Loucy (cell line): ENCODE data around the gene HBP1.
"Not testable (repeated sequence)": the region's sequence is repeated elsewhere in the genome, so short reads cannot be mapped to it uniquely, and the experiment has no call there.

ENCODE experiments used
- H2AFZ ChIP-seq: fragments of 200-600 bp; sonication (generic); 2 replicates; pipeline ENCODE4 v1.6.0; 2016; ENCODE audit warnings: antibody characterized with exemption, mild to moderate bottlenecking, low read length, moderate library complexity
- H3F3A ChIP-seq: fragments of 200-600 bp; 2 replicates; pipeline ENCODE4 v1.6.0; 2016; ENCODE audit warnings: antibody characterized with exemption, low read depth, mild to moderate bottlenecking
- H3K27me3 ChIP-seq: fragments of 200-600 bp; sonication (generic); 2 replicates; pipeline ENCODE4 v1.6.1; 2014; ENCODE audit warnings: low read length, mild to moderate bottlenecking; ENCODE audit not compliant: insufficient read depth, poor library complexity, severe bottlenecking
- H3K36me3 ChIP-seq: fragments of 200-600 bp; sonication (generic); 2 replicates; pipeline ENCODE4 v1.6.1; 2016; ENCODE audit warnings: low read length; ENCODE audit not compliant: insufficient read depth
- H3K4me1 ChIP-seq: fragments of 200-600 bp; sonication (generic); 2 replicates; pipeline ENCODE4 v1.5.1; 2014; ENCODE audit warnings: low read length, mild to moderate bottlenecking; ENCODE audit not compliant: insufficient read depth, poor library complexity, severe bottlenecking
- H3K4me2 ChIP-seq: fragments of 200-600 bp; sonication (generic); 2 replicates; pipeline ENCODE4 v1.6.0; 2014; ENCODE audit warnings: antibody characterized with exemption, low read length, low read depth, mild to moderate bottlenecking; ENCODE audit not compliant: poor library complexity, severe bottlenecking
- H3K4me3 ChIP-seq: fragments of 200-600 bp; sonication (generic); 2 replicates; pipeline ENCODE4 v1.5.1; 2014; ENCODE audit warnings: low read length, mild to moderate bottlenecking, mixed read lengths; ENCODE audit not compliant: poor library complexity, severe bottlenecking
- H3K79me2 ChIP-seq: fragments of 200-600 bp; sonication (generic); 2 replicates; pipeline ENCODE4 v1.6.1; 2014; ENCODE audit warnings: low read length; ENCODE audit not compliant: insufficient read depth
- H3K9ac ChIP-seq: fragments of 200-600 bp; sonication (generic); 2 replicates; pipeline ENCODE4 v1.6.0; 2014; ENCODE audit warnings: mild to moderate bottlenecking, low read depth, low read length, moderate library complexity; ENCODE audit not compliant: poor library complexity, severe bottlenecking
- H3K9me2 ChIP-seq: fragments of 200-600 bp; sonication (generic); replicated peaks from 2 replicates; pipeline ENCODE4 v1.6.1; 2016; ENCODE audit warnings: low read depth, low read length, mixed read lengths
- H3K9me3 ChIP-seq: fragments of 200-600 bp; sonication (generic); 2 replicates; pipeline ENCODE4 v1.6.1; 2014; ENCODE audit warnings: mild to moderate bottlenecking, antibody characterized with exemption, low read length, low read depth; ENCODE audit not compliant: insufficient read depth
- H4K20me1 ChIP-seq: fragments of 200-600 bp; sonication (generic); 2 replicates; pipeline ENCODE4 v1.6.0; 2014; ENCODE audit warnings: antibody characterized with exemption, low read length, mild to moderate bottlenecking; ENCODE audit not compliant: insufficient read depth, poor library complexity, severe bottlenecking
- EZH2phosphoT487 ChIP-seq: fragments of 200-600 bp; IDR thresholded peaks from 2 replicates; pipeline ENCODE4 v1.6.1; 2018; ENCODE audit warnings: antibody characterized with exemption, mild to moderate bottlenecking, moderate library complexity, borderline replicate concordance
- TF ChIP-seq, protein P1 (sequence below): fragments of 200-600 bp; sonication (generic); conservative IDR thresholded peaks from 2 replicates; pipeline ENCODE4 v1.5.1; 2014; ENCODE audit warnings: mild to moderate bottlenecking, antibody characterized with exemption, low read length

HBP1 gene

DNA sequence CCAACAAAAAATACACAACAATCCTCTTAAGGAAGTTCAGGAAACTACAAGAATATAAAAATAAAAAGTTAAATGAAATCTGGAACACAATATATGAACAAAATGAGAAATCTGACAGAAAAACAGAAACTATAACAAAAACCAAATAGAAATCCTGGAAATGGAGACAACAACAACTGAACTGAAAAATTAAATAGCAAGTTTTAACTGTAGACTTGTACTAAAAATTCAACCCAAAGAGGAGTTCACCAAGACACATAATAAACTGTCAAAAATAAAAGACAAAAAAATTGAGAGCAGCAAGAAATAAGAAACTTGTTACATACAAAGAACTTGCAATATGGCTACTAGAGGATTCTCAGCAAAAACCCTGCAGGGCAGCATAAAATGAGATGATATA is 45.1 kb downstream of the HBP1 start:
- TF ChIP-seq, protein P1, sequence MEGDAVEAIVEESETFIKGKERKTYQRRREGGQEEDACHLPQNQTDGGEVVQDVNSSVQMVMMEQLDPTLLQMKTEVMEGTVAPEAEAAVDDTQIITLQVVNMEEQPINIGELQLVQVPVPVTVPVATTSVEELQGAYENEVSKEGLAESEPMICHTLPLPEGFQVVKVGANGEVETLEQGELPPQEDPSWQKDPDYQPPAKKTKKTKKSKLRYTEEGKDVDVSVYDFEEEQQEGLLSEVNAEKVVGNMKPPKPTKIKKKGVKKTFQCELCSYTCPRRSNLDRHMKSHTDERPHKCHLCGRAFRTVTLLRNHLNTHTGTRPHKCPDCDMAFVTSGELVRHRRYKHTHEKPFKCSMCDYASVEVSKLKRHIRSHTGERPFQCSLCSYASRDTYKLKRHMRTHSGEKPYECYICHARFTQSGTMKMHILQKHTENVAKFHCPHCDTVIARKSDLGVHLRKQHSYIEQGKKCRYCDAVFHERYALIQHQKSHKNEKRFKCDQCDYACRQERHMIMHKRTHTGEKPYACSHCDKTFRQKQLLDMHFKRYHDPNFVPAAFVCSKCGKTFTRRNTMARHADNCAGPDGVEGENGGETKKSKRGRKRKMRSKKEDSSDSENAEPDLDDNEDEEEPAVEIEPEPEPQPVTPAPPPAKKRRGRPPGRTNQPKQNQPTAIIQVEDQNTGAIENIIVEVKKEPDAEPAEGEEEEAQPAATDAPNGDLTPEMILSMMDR, result no peak
- no peak for TF ChIP-seq EZH2phosphoT487
- H3K9ac ChIP-seq, result no peak overlapping the region

DNA sequence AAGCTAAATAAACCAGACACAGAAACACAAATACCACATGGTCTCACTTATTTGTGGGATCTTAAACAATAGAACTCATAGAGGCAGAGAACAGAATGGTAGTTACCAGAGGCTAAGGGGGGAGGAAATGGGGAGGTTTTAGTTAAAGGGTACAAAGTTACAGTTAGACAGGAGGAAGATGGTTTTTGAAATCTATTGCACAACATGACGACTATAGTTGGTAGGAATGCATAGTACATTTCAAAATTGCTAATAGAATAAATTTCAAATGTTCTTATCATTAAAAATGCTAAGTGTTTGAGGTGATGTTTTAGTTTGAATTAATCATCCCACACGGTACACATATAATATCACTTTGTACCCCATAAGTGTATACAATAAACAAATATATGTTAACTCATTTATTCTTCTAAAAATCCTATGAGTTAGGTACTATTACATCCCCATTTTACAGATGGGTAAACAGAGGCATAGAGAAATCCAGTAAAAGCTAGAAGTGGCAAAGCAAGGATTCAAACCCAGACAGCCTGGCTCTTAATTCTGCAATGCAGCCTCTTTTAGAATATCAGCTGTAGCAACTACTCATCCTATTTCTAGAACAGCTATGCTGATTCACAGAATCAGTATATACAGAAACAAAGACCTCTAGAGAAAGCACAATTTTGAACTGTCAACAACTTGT is 50.9 kb downstream of the HBP1 start:
- TF ChIP-seq, protein P1, result no peak
- no peak for TF ChIP-seq EZH2phosphoT487
- no peaks in the 10 kb centered on the region for H3K27me3 ChIP-seq
- H3K4me2 ChIP-seq, result no peak overlapping the region
- no peak overlapping the region for H2AFZ ChIP-seq
- H3K4me3 ChIP-seq, result no peak overlapping the region
- no peaks in the 10 kb centered on the region for H3K9me3 ChIP-seq
- no peaks in the 10 kb centered on the region for H3F3A ChIP-seq
- no peaks in the 10 kb centered on the region for H3K9me2 ChIP-seq
- H3K79me2 ChIP-seq, result no peaks in the 10 kb centered on the region
- no peaks in the 10 kb centered on the region for H3K36me3 ChIP-seq
- no peak overlapping the region for H3K9ac ChIP-seq
- no peaks in the 10 kb centered on the region for H4K20me1 ChIP-seq
- no peaks in the 10 kb centered on the region for H3K4me1 ChIP-seq

More for the DNA sequence above, 45.1 kb downstream of the HBP1 start:
- Histone ChIP-seq H3K4me3 (no peak overlapping the region), H3K4me2 (no peak overlapping the region), H4K20me1 (no peaks in the 10 kb centered on the region), H3K9me3 (no peaks in the 10 kb centered on the region; the same call in 1 of the 2 replicates), H3K36me3 (peaks cover 17% of the 10 kb centered on the region; the same call in 1 of the 2 replicates), H3K27me3 (no peaks in the 10 kb centered on the region), H2AFZ (no peak overlapping the region), H3K4me1 (no peaks in the 10 kb centered on the region), H3K79me2 (no peaks in the 10 kb centered on the region), H3F3A (no peaks in the 10 kb centered on the region), H3K9me2 (no peaks in the 10 kb centered on the region)

DNA sequence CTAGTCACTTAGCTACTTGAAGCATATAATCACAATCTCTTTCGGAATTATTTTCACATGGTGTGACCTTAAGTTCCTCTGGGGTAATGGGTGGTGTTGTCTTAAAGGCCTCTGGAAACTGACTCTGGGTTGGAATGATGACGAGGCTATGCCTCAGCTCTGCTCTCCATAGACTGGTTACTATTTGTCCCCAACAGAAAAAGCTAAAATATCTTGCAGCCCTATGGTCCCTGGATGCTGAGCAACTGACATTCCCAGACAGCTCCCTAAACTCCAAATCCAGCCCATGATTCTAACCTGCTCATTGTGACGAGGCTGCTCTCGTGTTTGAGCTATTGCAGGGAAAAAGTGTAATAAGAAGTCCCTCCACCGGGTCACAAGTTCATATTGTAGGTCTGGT is 51.6 kb downstream of the HBP1 start:
- Histone ChIP-seq H3K9me2 (no peaks in the 10 kb centered on the region), H3K4me3 (no peak overlapping the region), H3K4me2 (no peak overlapping the region), H2AFZ (no peak overlapping the region), H3K36me3 (no peaks in the 10 kb centered on the region), H3K79me2 (no peaks in the 10 kb centered on the region), H3K4me1 (no peaks in the 10 kb centered on the region), H3K27me3 (no peaks in the 10 kb centered on the region), H3K9me3 (no peaks in the 10 kb centered on the region), H3K9ac (no peak overlapping the region), H4K20me1 (no peaks in the 10 kb centered on the region), H3F3A (no peaks in the 10 kb centered on the region)
- TF ChIP-seq, protein P1, result no peak
- no peak for TF ChIP-seq EZH2phosphoT487

DNA sequence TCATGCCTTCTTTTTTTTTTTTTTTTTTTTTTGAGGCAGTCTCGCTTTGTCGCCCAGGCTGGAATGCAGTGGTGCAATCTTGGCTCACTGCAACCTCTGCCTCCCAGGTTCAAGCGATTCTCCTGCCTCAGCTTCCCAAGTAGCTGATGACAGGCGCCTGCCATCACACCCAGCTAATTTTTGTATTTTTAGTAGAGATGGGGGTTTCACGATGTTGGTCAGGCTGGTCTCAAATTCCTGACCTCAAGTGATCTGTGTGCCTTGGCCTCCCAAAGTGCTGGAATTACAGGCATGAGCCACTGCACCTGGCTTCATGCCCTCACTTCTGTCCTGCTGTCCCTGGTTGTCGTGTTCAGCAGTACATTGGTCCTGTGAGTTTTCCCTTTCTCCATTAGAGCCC is 52.0 kb downstream of the HBP1 start:
- H3K4me3 ChIP-seq, H3K9ac ChIP-seq, H3K4me2 ChIP-seq, H2AFZ ChIP-seq, H3K4me1 ChIP-seq, H3K36me3 ChIP-seq, H3K9me3 ChIP-seq, H3K27me3 ChIP-seq, H3K9me2 ChIP-seq, H4K20me1 ChIP-seq, H3F3A ChIP-seq, H3K79me2 ChIP-seq: not testable (repeated sequence)
